Measurements from ENCODE around the gene TULP4. TPM values are rescaled to one million over a fixed set of nuclear protein-coding genes. Genes with fewer than 3 reads are reported as not detected.

TULP4 gene
- total and polyA plus RNA-seq, 2 of the 8 experiments (the other 6 are each of a cell fraction or from before 2014, with no cell fraction given): 7.7 to 51.6 TPM

- H3K79me2 ChIP-seq (ENCODE audit: control insufficient read depth in 1 of 2, insufficient read depth in 2 of 2, low read length in 2 of 2): no peaks in the 10 kb centered on the region; a peak in 1 of 4 replicates
- WGBS, 2 experiments (ENCODE audit: extremely low coverage in 1 of 2, insufficient coverage in 1 of 2, insufficient read length in 1 of 2, insufficient replicate concordance in 2 of 2, low coverage in 1 of 2, low lambda C conversion rate in 2 of 2, missing lambda C conversion rate in 1 of 2): 53% methylated on average over 3 of the region's 3 CpGs; no CpG with 5 or more reads in 1 of the 2 experiments
- H2BK120ac ChIP-seq (replicated peaks; ENCODE audit: low read depth, low read length): no peak overlapping the region
- H2AK5ac ChIP-seq (ENCODE audit: low read depth, low read length): no peak overlapping the region
- no peaks in the 10 kb centered on the region for H3K9me3 ChIP-seq (ENCODE audit: insufficient read depth in 2 of 2, low read depth in 1 of 2, low read length in 1 of 2)
- H3K4ac ChIP-seq (replicated peaks; ENCODE audit: insufficient read length, low read depth, low read length): no peak overlapping the region
- H3K4me3 ChIP-seq (ENCODE audit: extremely low read depth in 1 of 4, insufficient read depth in 2 of 4, low read depth in 3 of 4, low read length in 4 of 4): no peak overlapping the region
- no peak overlapping the region for H3K56ac ChIP-seq (replicated peaks; ENCODE audit: insufficient read length, low read depth, low read length)
- TF ChIP-seq POLR2AphosphoS5 (IDR thresholded peaks at IDR 0.05; ENCODE audit: low read depth, low read length) (no peak), EP300 (IDR thresholded peaks at IDR 0.05; ENCODE audit: borderline replicate concordance in 1 of 2, low read depth in 2 of 2, low read length in 2 of 2) (no peak), SIRT6 (IDR thresholded peaks at IDR 0.05; ENCODE audit: low read length) (no peak), TAF7 (optimal IDR thresholded peaks at IDR 0.05; ENCODE audit: borderline replicate concordance, low read depth, low read length) (no peak)
- H3K23ac ChIP-seq (ENCODE audit: insufficient read length): no peak overlapping the region
- H3K4me1 ChIP-seq (replicated peaks in 1 of 4; ENCODE audit: control insufficient read depth in 3 of 4, insufficient read depth in 4 of 4, low read length in 3 of 4): no peaks in the 10 kb centered on the region
- H4K8ac ChIP-seq (ENCODE audit: extremely low read depth, insufficient read depth, low read length): no peak overlapping the region
- peaks cover 3% of the 10 kb centered on the region for H3K79me1 ChIP-seq (ENCODE audit: low read depth, low read length)
- H2AFZ ChIP-seq (ENCODE audit: low read length): no peak overlapping the region
- no peak overlapping the region for H4K5ac ChIP-seq (ENCODE audit: insufficient read length, low read depth, low read length)
- H2BK15ac ChIP-seq (ENCODE audit: low read length): no peak overlapping the region
- FAIRE-seq: peak; percentile 45
- no peaks in the 10 kb centered on the region for H3K27me3 ChIP-seq (replicated peaks in 1 of 4; ENCODE audit: control insufficient read depth in 3 of 4, extremely low read depth in 1 of 4, insufficient read depth in 3 of 4, low read length in 3 of 4)
- H3K4me2 ChIP-seq (ENCODE audit: insufficient read depth in 1 of 2, low read depth in 2 of 2, low read length in 2 of 2): no peak overlapping the region
- H2BK12ac ChIP-seq (ENCODE audit: low read depth, low read length): no peak overlapping the region
- H3K18ac ChIP-seq (ENCODE audit: extremely low read depth, low read length): no peak overlapping the region
- POLR2A ChIA-PET (ENCODE audit: partially characterized antibody): interaction anchor here (0.6 to 1.6 kb wide), 2 partner anchors 9 to 138 kb away, joined by 3 read pairs; no protein-coding TSS in a partner anchor
- no peak overlapping the region for H4K91ac ChIP-seq (replicated peaks; ENCODE audit: insufficient read length, low read length)
- H2BK5ac ChIP-seq (ENCODE audit: low read depth, low read length): no peak overlapping the region
- H3K9ac ChIP-seq (replicated peaks in 1 of 4; ENCODE audit: extremely low read depth in 1 of 4, low read depth in 3 of 4, low read length in 3 of 4): no peak overlapping the region
- H3K14ac ChIP-seq (ENCODE audit: insufficient read length): no peak overlapping the region
- no peak overlapping the region for H3K27ac ChIP-seq (ENCODE audit: low read depth, low read length)
- CTCF ChIA-PET (ENCODE audit: partially characterized antibody): interaction anchor here (0.6 to 1.4 kb wide), 4 partner anchors 11 to 230 kb away, joined by 3 to 5 read pairs (median 3); no protein-coding TSS in a partner anchor
- no peak for DNase-seq (ENCODE audit: low read depth in 1 of 2, low spot score in 2 of 2)
- H3K36me3 ChIP-seq (ENCODE audit: control insufficient read depth in 2 of 4, insufficient read depth in 4 of 4, low read length in 3 of 4): no peaks in the 10 kb centered on the region
- H2BK20ac ChIP-seq (ENCODE audit: low read length): no peak overlapping the region
- peaks cover 3% of the 10 kb centered on the region in 2 experiments for H4K20me1 ChIP-seq (replicated peaks in 1 of 2; ENCODE audit: control insufficient read depth in 1 of 2, insufficient read depth in 2 of 2, low read length in 2 of 2)
- no peaks in the 10 kb centered on the region for H3K23me2 ChIP-seq (ENCODE audit: low read depth, low read length)
Observed at GRCh38 chr6:158372574-158372973, 60.3 kb downstream of the TULP4 start.
